BJ (cell line): ENCODE results near the gene SMAD9. TPM values are rescaled to one million over a fixed set of nuclear protein-coding genes. Genes with fewer than 3 reads are reported as not detected.

Experiments used
- CTCF ChIA-PET: fragments of 350-600 bp; formaldehyde crosslinking; extraction: SDS; loops from one replicate; lab custom pipeline; 2021; ENCODE audit warnings: antibody characterized with exemption, inconsistent platforms; lab: Yijun Ruan, JAX
- POLR2A ChIA-PET: fragments of 300-600 bp; sonication (Branson Sonifier 250); formaldehyde crosslinking; extraction: SDS; loops from one replicate; lab custom pipeline; 2021; ENCODE audit warnings: antibody characterized with exemption; lab: Charles Lee
- DNase-seq: peaks from one replicate; pipeline ENCODE4 v3.0.0-alpha.2; 2011; ENCODE audit warnings: low read depth
- H3K27me3 ChIP-seq: 2 replicates; pipeline ENCODE4 v1.6.0; 2011; ENCODE audit warnings: low read length; ENCODE audit not compliant: control insufficient read depth, insufficient read depth
- H3K36me3 ChIP-seq: 2 replicates; pipeline ENCODE4 v1.5.1; 2011; ENCODE audit warnings: low read length; ENCODE audit not compliant: control insufficient read depth, insufficient read depth
- H3K4me3 ChIP-seq: 2 replicates; pipeline ENCODE4 v1.5.1; 2011; ENCODE audit warnings: low read depth, mild to moderate bottlenecking, control low read depth, low read length
- polyA plus RNA-seq: library from polyadenylated mRNA; depleted of rRNA; stranded (reverse); fragments of >200 nt; gene quantifications from 2 replicates; pipeline ENCODE4 v1.2.3, GENCODE V29; 2011; rRNA removed
- TF ChIP-seq, protein P1 (sequence below): IDR thresholded peaks from 2 replicates; pipeline ENCODE4 v1.5.1; 2011; ENCODE audit warnings: low read depth, mild to moderate bottlenecking, control low read depth, inconsistent platforms, low read length, moderate library complexity; ENCODE audit not compliant: insufficient read depth

SMAD9 gene
- polyA plus RNA-seq, 1 experiment = 3.0 TPM

- CTCF ChIA-PET = interaction anchor here (2.0 kb wide), 1 partner anchor 10 kb away, joined by 7 read pairs; no protein-coding TSS in a partner anchor
- Histone ChIP-seq H3K4me3 (no peak overlapping the region), H3K27me3 (peaks cover 6% of the 10 kb centered on the region), H3K36me3 (no peaks in the 10 kb centered on the region)
- no peak for DNase-seq
- POLR2A ChIA-PET = interaction anchor here (0.5 kb wide), 1 partner anchor 69 kb away, joined by 4 read pairs; no protein-coding TSS in a partner anchor
- TF ChIP-seq, protein P1, sequence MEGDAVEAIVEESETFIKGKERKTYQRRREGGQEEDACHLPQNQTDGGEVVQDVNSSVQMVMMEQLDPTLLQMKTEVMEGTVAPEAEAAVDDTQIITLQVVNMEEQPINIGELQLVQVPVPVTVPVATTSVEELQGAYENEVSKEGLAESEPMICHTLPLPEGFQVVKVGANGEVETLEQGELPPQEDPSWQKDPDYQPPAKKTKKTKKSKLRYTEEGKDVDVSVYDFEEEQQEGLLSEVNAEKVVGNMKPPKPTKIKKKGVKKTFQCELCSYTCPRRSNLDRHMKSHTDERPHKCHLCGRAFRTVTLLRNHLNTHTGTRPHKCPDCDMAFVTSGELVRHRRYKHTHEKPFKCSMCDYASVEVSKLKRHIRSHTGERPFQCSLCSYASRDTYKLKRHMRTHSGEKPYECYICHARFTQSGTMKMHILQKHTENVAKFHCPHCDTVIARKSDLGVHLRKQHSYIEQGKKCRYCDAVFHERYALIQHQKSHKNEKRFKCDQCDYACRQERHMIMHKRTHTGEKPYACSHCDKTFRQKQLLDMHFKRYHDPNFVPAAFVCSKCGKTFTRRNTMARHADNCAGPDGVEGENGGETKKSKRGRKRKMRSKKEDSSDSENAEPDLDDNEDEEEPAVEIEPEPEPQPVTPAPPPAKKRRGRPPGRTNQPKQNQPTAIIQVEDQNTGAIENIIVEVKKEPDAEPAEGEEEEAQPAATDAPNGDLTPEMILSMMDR = no peak
Measured at GRCh38 chr13:36806102-36806501, 113.9 kb downstream of the SMAD9 start.

DNA sequence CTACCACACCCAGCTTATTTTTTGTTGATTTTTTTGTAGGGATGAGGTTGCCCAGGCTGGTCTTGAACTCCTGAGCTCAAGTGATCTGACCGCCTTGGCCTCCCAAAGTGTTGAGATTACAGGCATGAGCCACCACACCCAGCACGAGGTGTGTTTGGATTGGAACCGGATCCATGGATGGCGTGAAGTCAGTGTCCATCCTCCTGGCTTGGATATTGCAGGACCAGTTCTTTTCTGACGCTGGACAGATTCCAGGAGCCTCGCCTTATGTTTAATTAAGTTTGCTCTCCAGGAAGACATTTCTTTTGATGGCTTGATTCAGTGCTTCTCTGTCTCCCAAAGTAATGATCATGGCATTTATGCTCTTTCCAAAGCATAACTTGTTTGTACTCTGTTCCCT lies 115.5 kb downstream of the SMAD9 start:
- ChIA-PET POLR2A (no interaction called here), CTCF (no interaction called here)
- H3K27me3 ChIP-seq = peaks cover 5% of the 10 kb centered on the region
- H3K36me3 ChIP-seq = no peaks in the 10 kb centered on the region
- H3K4me3 ChIP-seq = no peak overlapping the region
- TF ChIP-seq, protein P1 = no peak
- no peak for DNase-seq

DNA sequence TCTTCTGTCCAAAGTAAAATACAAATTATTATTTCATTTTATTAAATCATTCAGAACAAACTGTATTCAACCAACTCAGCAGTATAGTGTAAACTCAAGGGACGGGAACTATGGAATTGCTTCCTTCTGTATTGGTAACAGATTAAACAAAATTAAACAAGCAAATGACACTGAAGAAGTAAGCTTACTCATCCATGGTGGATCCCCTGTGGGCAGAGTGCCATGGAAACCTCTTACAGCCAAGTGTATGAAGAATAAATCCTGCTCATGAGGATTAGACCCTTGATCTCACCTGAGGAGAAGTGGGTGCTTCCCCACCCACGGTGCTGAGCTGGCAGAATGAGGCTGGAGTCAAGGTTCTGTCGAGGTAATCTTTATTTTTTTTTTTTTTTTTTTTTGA lies 119.0 kb downstream of the SMAD9 start:
- no peak overlapping the region for H3K4me3 ChIP-seq
- CTCF ChIA-PET = no interaction called here
- peaks cover 2% of the 10 kb centered on the region for H3K27me3 ChIP-seq
- POLR2A ChIA-PET = no interaction called here
- TF ChIP-seq, protein P1 = no peak
- DNase-seq = no peak
- H3K36me3 ChIP-seq = no peaks in the 10 kb centered on the region

GRCh38 chr13:36796052-36796451 lies 124.0 kb downstream of the SMAD9 start:
- ChIA-PET POLR2A (no interaction called here), CTCF (no interaction called here)
- Histone ChIP-seq H3K27me3 (no peaks in the 10 kb centered on the region; the same call in 1 of the 2 replicates), H3K36me3 (no peaks in the 10 kb centered on the region), H3K4me3 (no peak overlapping the region)
- TF ChIP-seq, protein P1 = no peak
- no peak for DNase-seq

GRCh38 chr13:36795463-36795862 lies 124.6 kb downstream of the SMAD9 start:
- ChIA-PET CTCF (no interaction called here), POLR2A (no interaction called here)
- H3K36me3 ChIP-seq = no peaks in the 10 kb centered on the region
- TF ChIP-seq, protein P1 = no peak
- no peaks in the 10 kb centered on the region; the same call in 1 of the 2 replicates for H3K27me3 ChIP-seq
- no peak for DNase-seq
- no peak overlapping the region for H3K4me3 ChIP-seq

Other genes with a start within 250 kb of the SMAD9 start
- not detected in 2 replicates for gene SERTM1, start 246.2 kb downstream of the SMAD9 start, polyA plus RNA-seq
- gene RFXAP, start 101.0 kb downstream of the SMAD9 start, polyA plus RNA-seq = 1.7 and 3.3 TPM in 2 replicates
- gene ALG5, start 79.1 kb upstream of the SMAD9 start, polyA plus RNA-seq = 22.6 and 46.4 TPM in 2 replicates
- gene EXOSC8, start 80.5 kb upstream of the SMAD9 start, polyA plus RNA-seq = 18.9 and 39.4 TPM in 2 replicates
- 33.4 and 50.0 TPM in 2 replicates for gene SUPT20H, start 139.4 kb upstream of the SMAD9 start, polyA plus RNA-seq
- not detected in 2 replicates for gene CSNK1A1L, start 185.4 kb upstream of the SMAD9 start, polyA plus RNA-seq